ENCODE data around the gene TXNIP.

The TXNIP gene

DNA sequence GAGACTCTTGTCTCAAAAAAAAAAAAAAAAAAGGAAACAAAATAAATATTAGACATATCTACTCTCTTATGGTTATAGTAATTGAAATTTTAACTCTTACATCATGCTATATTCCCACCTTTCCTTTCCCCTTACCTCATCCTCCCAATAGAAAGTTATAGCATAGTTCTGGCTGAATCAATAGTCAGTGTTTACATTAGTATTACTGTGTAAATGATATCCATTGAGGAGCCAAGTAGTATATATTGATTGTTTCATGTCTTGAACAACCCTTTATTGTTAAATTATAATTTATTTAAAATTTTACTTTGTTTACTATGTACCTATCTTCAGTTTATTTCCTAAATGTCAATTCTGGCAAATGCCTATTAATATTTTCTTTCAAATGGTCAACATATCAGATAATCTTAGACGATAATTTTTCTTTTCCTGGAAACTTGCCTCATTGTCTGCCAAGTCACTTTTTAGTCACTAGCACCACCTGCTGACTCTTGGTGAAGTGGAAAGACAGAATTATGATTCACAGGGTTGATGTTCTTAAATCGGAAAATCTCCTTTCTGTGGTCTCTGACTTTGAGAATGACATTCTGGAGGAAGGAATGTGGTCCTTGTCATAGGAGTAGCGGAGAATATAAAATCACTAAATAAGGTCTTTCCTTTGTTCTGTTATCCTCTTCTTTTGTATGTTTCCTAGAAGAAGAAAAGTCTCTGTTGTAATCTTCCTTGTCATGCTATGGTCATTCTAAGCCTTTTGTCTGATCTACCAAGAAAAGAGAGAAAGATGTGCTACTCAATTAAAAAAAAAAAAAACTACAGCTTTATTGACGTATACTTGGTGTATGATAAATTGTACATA lies 16.6 kb upstream of the TXNIP start:
- DNase-seq, result peak; percentile 66 to 83

DNA sequence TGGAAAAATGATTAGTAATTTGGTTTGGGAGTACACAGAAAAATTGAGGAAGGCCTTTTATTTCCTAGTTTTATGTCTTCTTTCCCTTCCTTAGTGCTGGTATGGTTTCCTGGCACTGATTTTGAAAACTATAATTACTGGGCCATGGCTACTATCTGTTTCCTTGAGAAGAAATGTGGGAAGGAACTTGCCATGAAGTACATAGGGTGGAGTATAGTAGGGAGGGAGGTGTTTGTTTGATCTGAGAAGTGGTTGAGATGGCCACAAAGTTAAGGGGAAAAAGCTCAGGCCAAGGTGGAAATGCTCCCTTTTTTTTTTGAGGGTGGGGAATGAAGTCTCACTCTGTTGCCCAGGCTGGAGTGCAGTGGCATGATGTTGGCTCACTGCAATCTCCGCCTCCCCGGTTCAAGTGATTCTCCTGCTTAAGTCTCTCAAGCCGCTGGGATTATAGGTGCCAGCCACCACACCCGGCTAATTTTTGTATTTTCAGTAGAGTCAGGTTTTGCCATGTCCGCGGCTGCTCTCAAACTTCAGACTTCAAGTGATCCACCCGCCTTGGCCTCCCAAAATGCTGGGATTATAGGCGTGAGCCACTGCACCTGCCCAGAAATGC lies 13.9 kb upstream of the TXNIP start:
- DNase-seq, result no peak

DNA sequence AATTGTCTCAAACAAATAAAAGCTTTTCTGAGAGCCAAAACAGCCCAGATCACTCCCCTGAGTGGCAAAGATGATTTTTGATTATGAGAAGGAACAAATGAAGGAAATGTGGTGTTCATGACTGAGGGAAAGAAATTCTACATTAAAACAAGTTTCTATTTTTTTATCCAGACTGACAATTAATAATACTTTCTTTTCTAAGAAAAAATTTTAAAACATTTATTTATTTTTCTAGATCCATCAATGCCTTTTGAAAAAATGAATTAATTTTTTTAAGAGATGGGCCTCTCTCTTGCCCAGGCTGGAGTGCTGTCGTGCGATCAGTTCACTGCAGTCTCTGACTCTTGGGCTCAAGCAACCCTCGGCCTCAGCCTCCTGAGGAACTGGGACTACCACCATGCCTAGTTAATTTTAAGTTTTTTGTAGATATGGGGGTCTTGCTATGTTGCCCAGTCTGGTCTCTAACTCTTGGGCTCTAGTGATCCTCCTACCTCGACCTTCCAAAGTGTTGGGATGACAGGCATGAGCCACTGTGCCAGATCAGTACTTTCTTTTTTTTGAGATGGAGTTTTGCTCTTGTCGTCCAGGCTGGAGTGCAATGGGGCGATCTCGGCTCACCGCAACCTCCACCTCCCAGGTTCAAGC lies 11.2 kb upstream of the TXNIP start:
- DNase-seq, result no peak

DNA sequence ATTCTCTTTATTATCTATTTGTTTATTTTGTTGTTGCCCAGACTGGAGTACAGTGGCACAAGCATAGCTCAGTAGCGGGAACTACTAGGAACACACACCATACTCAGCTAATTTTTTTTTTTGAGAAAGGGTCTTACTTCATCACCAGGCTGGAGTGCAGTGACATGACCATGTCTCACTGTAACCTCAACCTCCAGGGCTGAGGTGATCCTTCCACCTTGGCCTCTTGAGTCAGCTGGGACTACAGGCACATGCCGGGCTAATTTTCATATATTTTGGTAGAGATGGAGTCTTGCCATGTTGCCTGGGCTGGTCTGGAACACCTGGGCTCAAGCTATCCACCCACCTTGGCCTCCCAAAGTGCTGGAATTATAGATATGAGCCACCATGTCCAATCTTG lies 5.3 kb upstream of the TXNIP start:
- DNase-seq, result no peak

- DNase-seq, result peak; percentile 59 to 74
These were observed 3.1 kb upstream of the TXNIP start for GRCh38 chr1:145999321-146000024.

- peak; percentile 11 to 31 for DNase-seq
These were observed 1.3 kb upstream of the TXNIP start for GRCh38 chr1:145997718-145998023.

- peak; percentile 85 to 87 for DNase-seq
These were observed 788 bp upstream of the TXNIP start for GRCh38 chr1:145997016-145997717.

DNA sequence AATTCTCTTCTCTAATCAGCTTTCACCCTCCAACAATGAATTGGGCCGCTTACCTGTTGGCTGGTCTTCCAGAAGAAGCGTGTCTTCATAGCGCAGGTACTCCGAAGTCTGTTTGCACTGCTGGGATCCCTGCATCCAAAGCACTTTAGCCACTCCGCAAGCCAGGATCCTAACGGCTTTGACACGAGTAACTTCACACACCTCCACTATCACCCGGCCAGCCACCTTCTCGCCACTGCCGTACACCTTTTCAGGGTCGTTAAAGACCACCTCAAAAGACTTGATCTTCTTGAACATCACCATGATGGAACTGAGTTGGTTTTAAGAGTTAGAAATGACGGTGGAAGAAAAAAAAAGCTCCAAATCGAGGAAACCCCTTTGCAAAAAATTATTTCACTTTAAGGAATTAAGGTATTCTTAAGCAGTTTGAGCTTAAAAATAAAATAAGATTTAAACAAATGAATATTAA lies 381 bp downstream of the TXNIP start:
- DNase-seq, result no peak

- peak in 1 of 2 donors; percentile 16 for DNase-seq
These were observed 1.1 kb downstream of the TXNIP start for GRCh38 chr1:145995148-145995881.

GRCh38 chr1:145994391-145995120 lies 1.8 kb downstream of the TXNIP start:
- peak; percentile 34 to 45 for DNase-seq

DNA sequence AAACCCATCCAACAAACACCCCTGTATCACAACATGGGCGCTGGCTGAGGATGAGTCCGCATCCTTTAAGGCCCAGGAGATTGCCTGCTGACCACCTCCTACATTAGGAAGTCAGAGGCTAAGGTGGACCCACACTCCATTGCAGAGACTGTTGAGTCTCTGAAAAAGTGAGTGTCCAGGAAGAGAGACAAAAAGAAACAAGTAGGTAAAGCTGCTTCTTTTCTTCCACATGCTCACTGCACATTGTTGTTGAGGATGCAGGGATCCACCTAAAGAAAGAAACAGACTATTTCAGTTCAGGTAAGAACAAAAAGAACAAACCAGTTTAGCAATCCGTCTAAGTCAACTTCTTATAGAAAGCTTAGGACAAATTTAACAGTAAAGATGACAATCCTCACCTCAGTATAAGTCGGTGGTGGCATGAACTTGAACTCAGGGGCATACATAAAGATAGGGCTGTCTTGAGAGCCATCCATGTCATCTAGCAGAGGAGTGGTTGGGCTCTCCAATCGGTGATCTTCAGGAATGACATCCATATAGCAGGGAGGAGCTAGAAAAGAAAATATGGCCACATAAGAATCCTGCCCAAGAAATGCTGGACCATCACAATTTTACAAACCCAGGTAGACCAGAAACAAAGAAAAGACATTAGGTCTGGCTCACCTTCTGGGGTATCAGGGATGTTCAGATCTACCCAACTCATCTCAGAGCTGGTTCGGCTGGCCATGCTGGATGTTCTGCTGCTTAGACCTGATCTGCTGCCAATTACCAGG lies 2.6 kb downstream of the TXNIP start:
- DNase-seq, result no peak

DNA sequence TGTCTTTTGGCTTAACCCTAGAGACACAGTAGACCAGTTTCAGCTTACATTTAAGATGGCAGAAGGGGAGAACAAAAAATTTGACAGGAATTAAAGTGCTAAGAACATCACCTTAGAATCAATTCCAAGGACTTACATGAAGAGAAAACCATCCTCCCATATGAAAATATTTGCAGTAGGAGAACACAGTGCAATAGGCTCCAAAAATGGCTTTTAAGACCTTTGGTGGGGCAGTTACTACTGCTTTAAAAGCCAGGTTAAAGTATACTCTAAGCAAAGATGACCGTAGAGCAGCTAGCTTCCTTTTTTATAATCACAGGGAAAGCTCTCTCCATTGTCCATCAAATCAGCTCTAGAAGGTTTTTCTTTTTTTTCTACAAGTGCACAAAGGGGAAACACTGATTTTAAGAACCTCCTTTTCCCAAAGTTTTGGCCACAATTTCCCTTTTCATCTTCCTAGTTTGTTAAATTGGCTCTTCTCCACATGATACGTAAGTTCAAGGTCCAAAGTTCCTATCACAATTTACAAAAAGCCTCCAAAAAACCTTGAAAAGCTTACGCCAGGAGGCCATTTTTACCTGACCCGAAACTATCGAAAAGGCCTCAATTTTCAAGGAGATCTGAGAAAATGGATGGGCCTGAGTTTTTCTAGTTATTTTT lies 3.3 kb downstream of the TXNIP start:
- no peak for DNase-seq

GRCh38 chr1:145992502-145992936 lies 3.9 kb downstream of the TXNIP start:
- DNase-seq, result peak in 1 of 2 donors; percentile 31

DNA sequence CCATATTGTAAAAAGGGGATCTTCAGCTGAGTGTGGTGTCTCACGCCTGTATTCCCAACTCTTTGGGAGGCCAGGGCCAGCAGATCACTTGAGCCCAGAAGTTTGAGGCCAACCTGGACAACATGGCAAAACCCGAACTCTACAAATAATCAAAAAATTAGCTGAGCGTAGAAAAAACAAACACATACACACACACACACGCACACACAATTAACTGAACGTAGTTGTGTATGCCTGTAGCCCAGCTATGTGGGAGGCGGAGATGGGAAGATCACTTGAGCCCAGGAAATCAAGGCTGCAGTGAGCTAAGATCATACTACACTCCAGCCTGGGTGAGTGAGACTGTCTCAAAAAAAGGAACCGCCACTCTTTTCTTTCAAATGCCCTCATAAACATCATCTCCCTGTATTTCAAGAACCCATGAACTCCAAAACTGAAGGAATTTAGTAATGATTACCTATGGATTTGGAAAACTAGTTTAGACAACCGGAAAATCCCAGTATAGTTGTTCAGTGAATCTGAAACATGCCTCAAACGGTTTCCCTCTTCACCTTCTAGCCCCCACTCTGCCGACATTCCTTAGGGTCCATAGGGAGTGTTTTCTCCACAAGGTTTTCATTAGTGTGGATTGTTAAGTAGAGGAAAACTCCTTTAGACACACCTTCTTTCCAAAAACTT lies 4.5 kb downstream of the TXNIP start:
- peak; percentile 23 to 52 for DNase-seq

DNA sequence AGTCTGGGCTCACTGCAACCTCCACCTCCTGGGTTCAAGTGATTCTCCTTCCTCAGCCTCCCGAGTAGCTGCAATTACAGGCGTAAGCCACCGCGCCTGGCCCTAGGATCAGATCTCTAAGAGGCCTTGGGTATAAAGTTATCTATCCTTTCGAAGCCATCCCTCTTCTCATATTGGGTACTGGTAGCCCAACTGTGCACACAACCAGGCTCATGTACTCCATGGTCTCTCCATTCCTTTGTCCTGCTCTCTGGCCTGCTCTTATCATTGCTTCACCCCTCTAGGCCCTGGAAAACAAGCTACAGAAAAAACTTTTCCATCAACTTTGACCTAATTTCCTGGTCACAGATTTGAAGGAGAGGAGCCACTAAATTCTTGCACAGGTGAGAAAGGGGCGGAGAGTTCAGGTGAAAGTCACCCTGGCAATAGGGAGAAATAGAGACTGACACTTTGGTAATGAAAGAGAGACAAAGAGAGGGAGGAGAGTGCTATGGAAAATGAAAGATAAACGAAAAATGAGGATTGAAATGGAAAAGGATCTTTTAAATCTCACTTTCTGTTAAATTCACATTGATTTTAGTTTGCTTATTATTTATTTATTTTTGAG lies 6.0 kb downstream of the TXNIP start:
- DNase-seq, result peak in 1 of 2 donors; percentile 56

DNA sequence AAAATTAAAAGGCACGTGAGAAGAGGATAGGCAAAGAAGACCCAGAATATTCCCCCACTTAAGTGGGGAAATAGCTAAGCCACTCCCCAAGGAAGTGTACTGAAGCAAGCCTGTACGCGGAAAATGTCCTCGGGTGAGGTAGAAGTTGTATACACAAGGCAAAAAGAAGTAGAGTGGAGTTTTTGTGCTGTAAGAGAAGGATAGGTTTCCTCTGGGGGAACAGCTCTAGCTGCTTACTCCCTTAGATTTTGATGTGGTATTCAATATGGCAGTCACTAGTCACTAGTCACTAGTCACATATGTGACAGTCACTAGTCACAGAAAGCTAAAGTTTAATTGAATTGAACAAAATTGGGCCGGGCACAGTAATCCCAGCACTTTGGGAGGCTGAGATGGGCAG lies 7.6 kb downstream of the TXNIP start:
- DNase-seq, result peak in 1 of 2 donors; percentile 51

DNA sequence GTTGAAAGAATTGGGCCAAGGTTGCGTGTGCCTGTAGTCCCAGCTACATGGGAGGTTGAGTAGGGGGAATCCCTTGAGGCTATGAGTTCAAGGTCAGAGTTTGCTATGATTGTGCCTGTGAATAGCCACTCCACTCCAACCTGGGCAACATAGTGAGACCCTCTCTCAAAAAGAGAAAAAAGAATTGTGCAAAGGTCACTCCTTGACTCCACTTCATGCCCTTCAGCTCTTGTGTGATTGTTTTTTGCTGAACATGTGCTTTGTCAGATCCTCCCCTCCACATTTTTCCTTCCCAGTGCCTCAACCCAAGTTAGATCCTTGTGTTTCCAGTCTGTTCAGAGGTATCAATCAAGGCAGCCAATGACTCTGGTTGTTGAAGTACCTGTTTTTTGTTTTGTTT lies 8.5 kb downstream of the TXNIP start:
- no peak for DNase-seq

- no peak for DNase-seq
These were observed 9.8 kb downstream of the TXNIP start for GRCh38 chr1:145986551-145986950.
